HG02798 (cell line): ENCODE results near the gene RASA2.
A peak's percentile ranks its signal among the peaks of the same experiment; 100 is the strongest.
"Not testable (repeated sequence)": the region's sequence is repeated elsewhere in the genome, so short reads cannot be mapped to it uniquely, and the experiment has no call there.

Experiments
- ATAC-seq: cut with Tn5 transposase; IDR thresholded peaks from one replicate; pipeline ENCODE4 v1.9.1; 2021; ENCODE audit warnings: mild to moderate bottlenecking; ENCODE audit not compliant: unreplicated experiment, poor library complexity

RASA2 gene

DNA sequence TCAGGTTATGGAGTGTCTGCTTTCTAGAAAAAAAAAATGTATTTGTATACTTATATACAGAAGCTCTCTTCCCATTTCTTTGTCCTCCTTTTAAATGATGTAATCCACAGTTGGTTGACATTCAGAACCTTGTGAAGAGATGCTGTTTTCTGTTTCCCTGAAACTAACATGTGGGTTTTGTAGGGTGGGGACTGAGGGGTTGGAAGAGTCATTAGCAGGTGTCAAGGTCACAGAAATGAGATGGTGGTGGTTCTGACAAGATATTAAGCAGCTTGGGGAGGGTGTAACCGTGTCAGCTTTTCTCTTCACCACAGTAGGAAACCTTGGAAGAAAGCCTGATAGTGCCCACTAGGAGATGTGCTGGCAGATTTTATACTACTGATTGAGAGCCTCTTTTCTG, 2.4 kb downstream of the RASA2 start:
- ATAC-seq: no peak

DNA sequence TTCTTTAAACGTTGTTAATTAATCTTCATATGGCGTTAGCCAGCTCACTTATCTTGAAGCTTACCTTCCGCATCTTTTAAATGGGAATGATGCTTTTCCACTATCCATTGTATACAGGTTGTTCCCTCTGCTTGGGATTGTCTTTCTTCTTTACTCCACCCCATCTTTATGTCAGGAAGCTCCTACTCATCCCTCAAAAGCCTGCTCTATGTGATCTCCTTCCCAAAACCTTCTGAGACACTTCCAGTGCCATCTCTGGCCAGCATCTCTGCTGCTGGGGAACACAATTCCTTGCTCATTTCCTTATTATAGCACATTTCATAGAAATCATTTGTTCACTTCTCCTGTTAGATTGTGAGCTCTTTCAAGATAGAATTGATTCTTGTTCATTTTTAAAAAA, 4.3 kb downstream of the RASA2 start:
- ATAC-seq: no peak

DNA sequence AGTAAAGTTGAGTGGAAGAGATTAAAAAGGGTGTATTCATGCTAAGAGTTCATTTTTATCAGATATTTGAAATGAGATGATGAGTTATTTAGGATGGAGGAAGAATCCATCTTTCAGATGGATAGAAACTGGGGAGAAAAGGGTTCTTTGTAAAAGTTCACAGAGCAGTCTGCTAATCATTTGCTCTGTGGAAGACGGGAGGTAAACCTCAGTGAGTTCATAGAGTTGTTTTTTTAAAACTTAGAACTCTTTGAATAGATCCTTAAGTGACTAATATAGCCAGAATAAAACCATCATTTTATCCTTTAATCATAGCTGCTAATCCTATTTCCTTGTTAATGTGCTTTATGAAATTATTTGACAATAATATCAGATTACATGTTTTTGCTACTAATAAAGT, 5.1 kb downstream of the RASA2 start:
- ATAC-seq: no peak

DNA sequence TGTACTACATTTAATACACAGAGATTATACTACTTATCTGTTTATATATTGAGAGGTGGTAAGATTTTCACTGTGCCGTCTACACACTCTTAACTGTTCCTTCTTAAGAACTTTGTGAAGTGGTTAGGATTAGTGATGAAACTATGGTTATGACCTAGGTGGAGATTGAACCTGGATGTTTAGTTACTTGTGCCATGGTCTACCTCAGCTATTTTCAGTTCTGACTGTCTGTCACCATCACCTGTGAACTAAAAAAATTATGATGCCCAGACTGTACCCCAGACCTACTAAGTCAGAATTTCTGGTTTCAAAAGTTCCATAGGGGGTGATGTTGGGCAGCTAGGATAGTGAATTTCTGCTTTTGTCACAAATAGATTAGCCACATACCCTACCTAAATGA, 6.4 kb downstream of the RASA2 start:
- no peak for ATAC-seq

DNA sequence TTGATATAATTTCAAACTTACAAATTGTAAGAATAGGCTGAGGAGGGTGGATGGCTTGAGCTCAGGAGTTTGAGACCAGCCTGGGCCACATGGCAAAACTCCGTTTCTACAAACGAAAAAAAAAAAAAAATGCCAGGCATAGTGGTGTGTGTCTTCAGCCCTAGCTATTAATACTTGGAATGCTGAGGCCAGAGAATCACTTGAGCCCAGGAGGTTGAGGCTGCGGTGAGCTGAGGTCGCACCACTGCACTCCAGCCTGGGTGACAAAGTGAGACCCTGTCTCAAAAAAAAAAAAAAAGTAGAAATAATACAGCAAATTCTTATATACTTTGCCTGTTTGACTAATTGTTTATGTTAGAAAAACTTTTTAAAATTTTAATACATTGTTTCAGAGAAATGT, 10.8 kb downstream of the RASA2 start:
- not testable (repeated sequence) for ATAC-seq

DNA sequence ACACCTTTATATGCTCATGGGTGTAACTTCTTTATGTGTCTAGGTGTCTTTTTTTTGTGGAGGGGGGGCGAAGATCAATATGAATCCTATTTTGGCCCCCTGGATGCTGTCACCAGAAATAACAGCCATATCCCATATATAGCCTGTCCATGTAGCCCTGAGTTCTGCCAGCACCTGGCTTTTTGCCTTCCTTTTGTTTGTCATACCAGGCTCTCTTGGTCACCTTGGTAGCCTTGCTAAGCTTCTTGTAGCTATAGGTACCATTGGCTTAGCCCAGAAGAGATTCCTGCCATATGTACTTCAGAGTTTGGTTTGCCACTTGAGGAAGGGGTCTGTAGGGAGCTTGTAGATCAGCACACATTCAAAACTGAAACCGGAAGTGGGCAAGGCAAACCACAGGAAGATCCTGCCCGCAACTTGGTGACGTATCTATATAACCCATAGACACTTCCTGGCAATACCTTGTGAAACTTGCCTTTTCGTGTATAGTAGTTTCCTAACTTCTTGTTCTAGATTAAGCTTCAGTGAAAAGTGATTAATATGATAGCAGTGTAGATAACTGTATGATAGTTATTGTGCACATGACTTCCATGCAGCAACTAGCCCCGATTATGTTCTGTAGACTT, 11.9 kb downstream of the RASA2 start:
- peak; percentile 92 for ATAC-seq

DNA sequence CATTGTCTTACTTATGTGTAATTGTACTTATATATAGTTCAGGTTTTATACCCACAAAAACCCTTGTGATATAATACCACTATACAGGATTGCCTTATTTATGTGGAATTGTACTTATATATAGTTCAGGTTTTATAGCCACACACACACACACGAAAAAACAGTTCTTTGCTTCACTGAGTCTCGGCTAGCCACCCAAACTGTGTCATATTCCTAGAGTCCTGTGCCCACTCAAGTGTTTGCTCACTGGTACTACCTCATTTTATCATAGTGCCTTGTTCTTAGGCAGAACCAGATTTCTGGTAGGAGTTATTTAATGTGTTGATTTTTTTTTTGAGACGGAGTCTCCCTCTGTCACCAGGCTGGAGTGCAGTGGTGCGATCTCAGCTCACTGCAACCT, 12.5 kb downstream of the RASA2 start:
- no peak for ATAC-seq

DNA sequence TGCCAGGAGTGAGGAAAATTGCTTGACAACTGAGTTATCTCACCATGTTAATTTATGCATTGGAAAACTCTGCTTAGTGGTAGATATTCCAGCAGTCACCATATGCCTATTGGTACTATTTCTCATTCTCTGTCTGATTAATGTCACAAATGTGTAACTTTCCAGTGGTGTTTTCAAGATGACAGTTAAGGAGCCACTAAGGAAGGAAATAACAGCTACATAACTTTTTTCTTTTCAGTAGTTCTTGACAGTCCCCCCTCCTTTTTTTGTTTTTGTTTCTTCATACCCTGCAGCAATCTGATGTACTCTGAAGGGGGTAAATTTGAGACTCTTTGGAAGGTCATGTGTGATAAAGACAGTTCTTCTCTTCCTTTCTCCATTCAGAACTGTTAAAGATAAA, 13.1 kb downstream of the RASA2 start:
- ATAC-seq: no peak

DNA sequence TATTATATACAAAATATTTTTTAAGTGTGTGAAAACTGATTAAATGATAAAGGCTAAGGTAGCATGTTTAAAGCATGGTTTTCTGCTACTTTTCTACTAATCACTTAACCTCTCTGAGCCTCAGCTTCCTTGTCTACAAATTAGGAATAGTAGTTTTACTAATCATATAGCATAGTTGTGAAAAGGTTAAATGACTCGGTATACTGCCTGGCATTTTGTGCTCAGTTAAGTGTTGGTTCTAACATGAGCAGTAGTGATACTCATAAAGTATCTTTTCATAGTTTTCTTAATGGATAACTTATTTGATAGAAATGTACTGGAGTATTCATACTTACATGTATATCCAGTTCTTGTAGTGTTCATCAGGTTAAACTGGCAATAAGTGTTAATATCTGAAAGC, 13.6 kb downstream of the RASA2 start:
- ATAC-seq: no peak

DNA sequence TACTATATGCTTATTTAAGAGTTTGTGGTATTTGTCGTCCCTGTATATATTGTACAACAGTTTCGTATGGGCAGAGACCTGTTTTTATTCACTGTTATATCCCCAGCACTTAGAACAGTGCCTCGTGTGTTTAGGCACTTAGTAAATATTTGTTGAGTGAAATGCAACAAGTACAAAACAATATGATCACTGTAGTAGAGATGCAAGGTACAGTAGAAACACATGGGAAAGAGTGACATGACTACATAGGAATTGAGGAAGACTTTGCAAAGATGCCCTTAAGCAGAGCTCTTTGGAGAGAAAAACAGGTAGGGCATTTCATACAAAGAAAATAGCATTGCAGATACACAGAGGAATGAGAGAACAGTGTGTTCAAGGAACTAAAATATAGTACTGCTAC, 18.3 kb downstream of the RASA2 start:
- no peak for ATAC-seq

DNA sequence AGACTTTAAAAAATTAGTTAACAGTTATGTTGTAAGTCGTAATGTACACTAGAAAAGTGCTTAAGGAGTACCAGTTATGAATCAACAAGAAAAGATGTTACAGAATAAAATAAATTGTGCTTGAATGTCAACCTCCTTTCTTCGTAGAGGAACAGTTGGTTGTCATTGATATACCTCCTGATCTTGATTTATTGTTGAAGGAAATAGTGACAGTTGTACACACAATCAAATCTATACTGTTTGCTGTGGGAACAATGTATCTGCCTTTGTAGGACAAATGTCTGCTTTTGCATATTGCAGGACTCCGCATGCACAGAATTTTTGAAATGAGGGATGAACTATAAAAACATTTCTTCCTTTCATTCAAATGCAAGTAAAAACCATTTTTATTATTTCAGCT, 19.2 kb downstream of the RASA2 start:
- ATAC-seq: no peak

DNA sequence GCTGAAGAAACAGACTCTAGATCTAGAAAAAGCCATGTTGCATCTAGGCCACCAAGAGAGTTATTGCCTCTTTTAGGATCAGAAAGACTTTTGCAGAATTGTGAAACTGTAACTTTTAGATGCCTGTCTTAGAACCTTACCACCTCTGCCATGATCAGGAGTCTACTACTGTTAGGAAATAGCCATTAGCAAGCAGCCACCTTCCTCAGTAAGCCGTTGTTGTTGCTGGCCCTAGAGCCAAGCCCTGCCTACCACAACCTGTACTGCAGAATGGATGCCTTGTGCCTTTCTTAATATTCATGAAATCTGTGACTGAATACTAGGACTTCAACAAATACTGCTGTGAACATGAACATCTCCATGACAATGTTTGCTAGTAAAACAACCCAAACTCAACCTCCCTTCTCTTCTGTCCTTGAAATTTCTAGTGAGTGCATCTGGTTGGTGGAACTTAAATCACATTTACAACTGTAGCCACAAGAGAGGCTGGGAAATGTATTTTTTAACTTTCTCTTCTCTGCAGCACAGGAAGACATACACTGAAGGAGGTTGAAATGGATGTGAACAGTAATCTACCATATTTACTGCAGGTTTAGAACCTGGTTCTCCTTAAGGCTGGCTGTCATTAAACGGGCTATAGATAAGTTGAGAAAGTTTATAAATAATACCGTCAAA, 20.7 kb downstream of the RASA2 start:
- ATAC-seq: no peak

DNA sequence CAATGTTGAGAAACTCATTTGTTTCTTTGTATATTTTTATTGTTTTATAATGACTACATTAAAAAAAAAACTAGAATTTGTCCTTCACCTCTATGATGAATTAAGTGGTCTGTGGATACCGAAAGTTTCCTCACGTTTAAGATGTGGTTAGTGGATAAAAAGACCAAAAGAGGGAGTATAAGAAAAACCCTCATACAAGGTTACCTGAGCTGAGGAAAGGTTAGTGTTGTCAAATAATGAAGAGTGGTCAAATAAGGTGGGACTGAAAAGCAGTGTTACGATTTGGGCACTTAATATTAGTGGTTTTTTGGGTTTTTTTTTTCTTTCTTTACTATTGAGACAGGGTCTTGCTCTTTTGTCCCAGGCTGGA, 21.2 kb downstream of the RASA2 start:
- ATAC-seq: no peak

DNA sequence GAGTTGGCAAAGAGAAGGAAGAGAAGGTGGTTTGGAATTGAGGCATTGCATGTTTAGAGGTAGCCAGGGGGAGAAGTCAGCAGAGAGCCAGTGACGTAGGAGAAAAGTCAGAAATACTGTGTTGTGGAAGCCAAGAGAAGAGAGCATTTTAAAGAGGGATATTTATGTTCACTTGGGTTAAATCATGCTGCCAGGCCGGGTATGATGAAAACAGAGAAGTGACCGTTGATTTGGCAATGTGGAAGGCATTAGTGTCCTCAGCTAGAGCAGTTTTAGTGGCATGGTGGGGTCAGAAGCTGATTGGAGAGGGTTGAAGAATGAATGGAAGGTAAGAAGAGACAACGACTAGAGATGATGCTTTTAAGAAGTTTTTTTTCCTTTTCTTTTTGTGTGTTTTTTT, 24.5 kb downstream of the RASA2 start:
- no peak for ATAC-seq

DNA sequence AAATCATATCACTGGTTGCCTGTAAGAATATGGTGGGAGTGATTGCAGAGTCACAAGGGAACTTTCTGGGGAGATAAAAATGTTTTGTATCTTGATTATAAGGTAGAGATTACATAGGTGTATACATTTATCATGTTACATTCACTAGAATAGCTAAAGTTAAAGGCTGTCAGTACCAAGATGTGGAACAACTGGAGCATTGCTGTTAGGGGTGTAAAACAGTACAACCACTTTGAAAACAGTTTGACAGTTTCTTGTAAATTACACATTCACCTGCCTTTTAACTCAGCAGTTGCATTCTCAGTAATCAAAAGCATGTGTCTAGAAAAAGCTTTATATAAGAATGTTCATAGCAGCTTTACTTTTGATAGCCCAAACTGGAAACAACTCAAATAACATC, 27.6 kb downstream of the RASA2 start:
- no peak for ATAC-seq

DNA sequence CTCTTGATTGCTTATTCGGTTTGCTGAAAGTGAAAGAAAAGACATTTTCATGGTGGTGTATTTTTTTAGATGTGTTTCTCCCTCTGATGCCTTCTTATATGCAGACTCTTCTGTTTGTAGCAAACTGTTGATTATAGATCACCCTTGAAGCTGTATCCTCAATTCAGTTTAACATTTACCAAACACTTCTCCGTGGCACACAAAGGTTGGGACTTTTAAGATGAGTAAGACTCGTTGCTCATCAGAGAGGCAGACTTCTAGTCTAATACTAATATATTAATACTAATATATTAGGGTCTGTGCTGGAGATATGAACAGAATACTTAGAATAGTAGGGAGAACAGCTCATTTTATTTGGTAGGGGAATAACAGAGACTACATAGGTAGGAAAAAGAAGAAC, 32.8 kb downstream of the RASA2 start:
- ATAC-seq: no peak

DNA sequence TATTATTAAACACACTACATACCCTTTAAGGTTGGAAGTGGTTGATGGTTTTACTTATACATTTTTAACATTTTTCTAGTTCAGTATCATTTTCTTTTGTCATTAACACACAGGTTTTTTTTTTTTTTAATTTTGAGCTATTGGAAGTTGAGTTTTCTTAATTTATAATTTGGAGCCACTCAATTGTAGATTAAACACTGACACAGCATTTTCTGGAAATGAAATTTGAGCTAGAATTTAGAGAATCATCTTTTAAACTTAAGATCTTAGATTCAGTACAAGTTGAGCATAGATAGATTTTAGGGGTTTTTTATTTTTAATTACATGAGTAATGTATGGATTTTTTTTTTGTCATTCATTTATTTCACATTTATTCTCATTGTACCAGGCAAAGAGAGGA, 35.0 kb downstream of the RASA2 start:
- ATAC-seq: no peak

DNA sequence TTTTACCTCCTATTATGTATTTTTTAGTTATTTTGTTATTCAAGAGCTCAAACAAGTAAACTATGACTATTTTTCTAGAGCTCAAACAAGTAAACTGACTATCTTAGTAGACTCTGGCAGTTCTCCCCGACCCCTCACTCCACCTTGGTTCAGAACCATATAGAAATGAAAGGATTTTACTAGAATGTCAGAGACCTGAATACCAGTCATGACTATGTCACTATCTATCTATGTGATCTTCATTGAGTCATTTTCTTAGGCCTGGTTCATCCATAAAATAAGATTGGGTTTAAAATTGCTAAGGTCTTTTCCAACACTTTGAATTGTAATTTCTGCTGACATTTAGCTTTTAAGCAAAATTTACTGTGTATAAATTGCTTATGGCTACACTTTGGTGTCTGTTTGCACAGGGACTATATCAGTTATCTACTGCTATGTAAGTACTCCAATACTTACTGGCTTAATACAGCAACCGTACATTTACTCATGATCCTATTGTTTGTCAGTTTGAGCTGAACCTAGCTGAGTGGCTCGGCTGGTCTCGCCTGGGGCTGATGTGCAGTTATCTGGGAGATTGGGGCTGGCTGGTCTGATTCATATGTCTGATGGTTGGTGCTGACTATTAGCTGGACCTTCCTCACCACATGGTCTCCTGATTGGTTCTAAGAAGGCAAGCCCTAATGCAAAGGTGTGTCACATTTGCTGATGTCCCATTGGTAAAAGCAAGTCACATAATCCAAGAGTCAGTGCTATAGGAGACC, 37.0 kb downstream of the RASA2 start:
- ATAC-seq: no peak

DNA sequence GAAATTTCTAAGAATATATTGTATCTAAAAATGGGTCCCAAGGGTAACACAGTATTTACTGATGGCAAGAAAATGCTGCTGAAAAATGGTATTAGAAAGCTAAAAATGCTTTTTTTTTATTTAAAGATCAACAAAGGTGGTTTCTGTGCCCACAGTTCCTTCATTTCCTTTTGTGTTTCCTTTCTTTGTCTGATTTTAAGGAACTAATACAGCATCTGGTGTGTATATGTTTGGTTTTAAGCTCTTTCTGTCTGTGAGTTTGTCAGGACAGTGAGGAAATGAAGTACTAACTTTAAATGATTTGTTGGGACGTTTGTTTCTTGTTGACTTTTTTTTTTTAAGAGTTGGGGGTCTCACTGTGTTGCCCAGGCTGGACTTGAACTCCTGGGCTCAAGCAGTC, 38.2 kb downstream of the RASA2 start:
- ATAC-seq: no peak

DNA sequence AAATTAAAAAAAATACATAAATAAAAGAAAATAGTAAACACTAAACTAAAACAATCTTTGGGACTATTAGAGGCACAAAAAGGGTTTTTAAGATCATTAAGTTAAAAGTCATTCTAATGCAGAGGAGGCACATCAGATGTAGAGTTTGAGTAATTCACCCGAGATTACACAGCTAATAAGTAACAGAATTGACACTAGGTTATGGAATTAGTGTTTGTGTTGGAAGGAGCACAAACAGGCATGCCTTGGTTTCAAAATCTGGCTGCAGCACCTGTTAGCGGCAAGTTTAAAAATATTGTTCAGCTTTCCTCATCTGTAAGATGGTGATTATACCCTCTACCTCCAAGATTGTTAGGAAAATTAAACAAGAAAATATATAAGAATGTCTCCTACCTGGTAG, 39.0 kb downstream of the RASA2 start:
- no peak for ATAC-seq

DNA sequence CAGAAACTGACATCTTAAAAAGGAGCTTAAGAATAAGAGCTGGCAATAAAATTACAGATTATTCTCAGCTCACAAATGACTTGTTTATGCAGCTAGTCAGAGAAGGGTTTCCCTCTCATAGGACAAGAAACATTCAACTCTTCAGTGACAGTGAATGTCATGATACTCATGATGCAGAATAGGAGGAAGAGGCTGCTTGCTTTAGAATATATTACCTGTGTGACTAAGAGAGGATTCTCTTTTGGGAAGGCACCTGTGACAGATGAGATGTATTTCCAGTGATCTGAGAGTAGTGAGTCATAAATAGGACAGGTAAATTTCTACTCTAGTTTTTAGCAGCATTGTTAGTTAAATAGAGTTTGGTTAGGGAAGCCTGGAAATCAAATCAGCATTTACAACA, 39.9 kb downstream of the RASA2 start:
- no peak for ATAC-seq

DNA sequence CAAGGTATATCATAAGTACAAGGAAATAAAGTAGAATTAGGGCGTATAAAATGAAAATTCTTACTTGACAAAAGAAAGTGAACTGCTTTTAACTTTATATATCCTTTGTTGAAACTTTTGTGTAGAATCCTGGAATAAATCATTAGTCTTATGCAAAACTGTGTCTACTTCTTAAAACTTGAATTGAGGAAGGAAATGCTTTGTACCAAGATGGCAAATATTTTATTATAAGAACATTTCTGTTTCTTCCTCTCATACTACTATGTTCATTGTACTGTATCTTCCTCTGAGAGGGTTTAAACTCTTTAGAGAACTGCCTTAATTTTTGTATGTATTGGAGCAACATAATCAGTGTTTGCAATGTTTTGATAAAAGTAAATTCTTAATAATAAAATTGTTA, 42.0 kb downstream of the RASA2 start:
- ATAC-seq: no peak
